Right renal pelvis (tissue), 4 donors: ENCODE data around the gene TPGS2. TPM values are rescaled to one million over a fixed set of nuclear protein-coding genes. Genes with fewer than 3 reads are reported as not detected.

ENCODE experiments used
- DNase-seq, 4 donors: peaks; one replicate each; pipeline ENCODE4 v3.0.0-alpha.2; 2013; ENCODE audit warnings: low read depth in 4 of 4, low spot score in 3 of 4, missing footprints in 1 of 4
- polyA plus RNA-seq, 4 donors: library from polyadenylated mRNA; unstranded; fragments of 120-200 nt; gene quantifications; one replicate each; pipeline ENCODE4 v1.2.1, GENCODE V29; 2013; ENCODE audit not compliant: insufficient read length in 4 of 4

Gene TPGS2
- polyA plus RNA-seq, 4 donors = 105 to 146 (median 121) TPM

- no peak for DNase-seq
Measured at GRCh38 chr18:36745219-36745975, 83.4 kb downstream of the TPGS2 start.

- no peak for DNase-seq
Measured at GRCh38 chr18:36744261-36744876, 84.4 kb downstream of the TPGS2 start.

Other genes with a start within 250 kb of the TPGS2 start
- gene KIAA1328, start 125 bp upstream of the TPGS2 start, polyA plus RNA-seq = 10 to 100 TPM in 2 of 4 donors, 1 to 10 TPM in 2; 8.9 to 11.3 (median 9.9) TPM